Transverse colon (tissue), 4 donors: ENCODE data around the gene RIPOR1.

ENCODE experiments used
- POLR2AphosphoS5 ChIP-seq, 3 donors: sonication (generic); formaldehyde crosslinking; IDR thresholded peaks; one replicate each; pipeline ENCODE4 v1.6.1; 2016; ENCODE audit warnings: antibody characterized with exemption in 3 of 3
- TF ChIP-seq, protein P1 (sequence below), 5 experiments: fragments of 200-600 bp in 3 of 5; fragments of 450-650 bp in 2 of 5; sonication (generic) in 3 of 5; IDR thresholded peaks; 1 replicate in 2 of 5; 2 replicates in 3 of 5; pipeline ENCODE4 v1.5.1; 2016 to 2017; ENCODE audit warnings: antibody characterized with exemption in 5 of 5, inconsistent platforms in 3 of 5, mild to moderate bottlenecking in 2 of 5, moderate library complexity in 1 of 5

- TF ChIP-seq, protein P1, sequence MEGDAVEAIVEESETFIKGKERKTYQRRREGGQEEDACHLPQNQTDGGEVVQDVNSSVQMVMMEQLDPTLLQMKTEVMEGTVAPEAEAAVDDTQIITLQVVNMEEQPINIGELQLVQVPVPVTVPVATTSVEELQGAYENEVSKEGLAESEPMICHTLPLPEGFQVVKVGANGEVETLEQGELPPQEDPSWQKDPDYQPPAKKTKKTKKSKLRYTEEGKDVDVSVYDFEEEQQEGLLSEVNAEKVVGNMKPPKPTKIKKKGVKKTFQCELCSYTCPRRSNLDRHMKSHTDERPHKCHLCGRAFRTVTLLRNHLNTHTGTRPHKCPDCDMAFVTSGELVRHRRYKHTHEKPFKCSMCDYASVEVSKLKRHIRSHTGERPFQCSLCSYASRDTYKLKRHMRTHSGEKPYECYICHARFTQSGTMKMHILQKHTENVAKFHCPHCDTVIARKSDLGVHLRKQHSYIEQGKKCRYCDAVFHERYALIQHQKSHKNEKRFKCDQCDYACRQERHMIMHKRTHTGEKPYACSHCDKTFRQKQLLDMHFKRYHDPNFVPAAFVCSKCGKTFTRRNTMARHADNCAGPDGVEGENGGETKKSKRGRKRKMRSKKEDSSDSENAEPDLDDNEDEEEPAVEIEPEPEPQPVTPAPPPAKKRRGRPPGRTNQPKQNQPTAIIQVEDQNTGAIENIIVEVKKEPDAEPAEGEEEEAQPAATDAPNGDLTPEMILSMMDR (IDR thresholded peaks at IDR 0.05), result no peak
- TF ChIP-seq POLR2AphosphoS5 (IDR thresholded peaks at IDR 0.05), result no peak
Measured at GRCh38 chr16:67534431-67534830, 5.8 kb downstream of the RIPOR1 start.
